ENCODE data around the gene DNAJB12. TPM values are rescaled to one million over a fixed set of nuclear protein-coding genes. Genes with fewer than 3 reads are reported as not detected.
A peak's percentile ranks its signal among the peaks of the same experiment; 100 is the strongest.

The DNAJB12 gene
- total RNA-seq, 1 experiment from 2014 or later, result 30.9 TPM

- POLR2A ChIA-PET (ENCODE audit: unreplicated experiment), result interaction anchor here (0.6 to 1.0 kb wide), 2 partner anchors 34 to 68 kb away, joined by 3 to 4 read pairs; no protein-coding TSS in a partner anchor
- H3K4me2 ChIP-seq (ENCODE audit: low read length), result peak overlapping the region; percentile 25
- intact Hi-C loops (cut with micrococcal nuclease), result no loop called here
- TSS peak; percentile 17 for BruUV-seq (replicated peaks)
- H3K4me1 ChIP-seq (ENCODE audit: insufficient read depth, low read length), result peaks cover 21% of the 10 kb centered on the region
- H3K9me3 ChIP-seq (ENCODE audit: low read length), result no peaks in the 10 kb centered on the region
- no peaks in the 10 kb centered on the region for H3K27me3 ChIP-seq (ENCODE audit: low read length)
- peak overlapping the region; percentile 78 for H3K27ac ChIP-seq (ENCODE audit: low read length)
- 0 out of 2 replicates have a peak, but pooled peaks cover 2% of the 10 kb centered on the region for H3K36me3 ChIP-seq (ENCODE audit: low read depth, low read length)
- H3K9ac ChIP-seq (ENCODE audit: low read length), result peak overlapping the region; percentile 55
- CTCF ChIA-PET, result no interaction called here
- peak; percentile 77 for DNase-seq
- no peaks in the 10 kb centered on the region for H3K9me2 ChIP-seq (replicated peaks; ENCODE audit: low read length)
- no peaks in the 10 kb centered on the region for H4K20me1 ChIP-seq (ENCODE audit: low read length)
- no peaks in the 10 kb centered on the region for H3K79me2 ChIP-seq (ENCODE audit: low read length)
- H3K4me3 ChIP-seq (ENCODE audit: low read length), result no peak overlapping the region
- no peaks in the 10 kb centered on the region for H3F3A ChIP-seq (ENCODE audit: low read length, unreplicated experiment)
- TF ChIP-seq, protein P1, sequence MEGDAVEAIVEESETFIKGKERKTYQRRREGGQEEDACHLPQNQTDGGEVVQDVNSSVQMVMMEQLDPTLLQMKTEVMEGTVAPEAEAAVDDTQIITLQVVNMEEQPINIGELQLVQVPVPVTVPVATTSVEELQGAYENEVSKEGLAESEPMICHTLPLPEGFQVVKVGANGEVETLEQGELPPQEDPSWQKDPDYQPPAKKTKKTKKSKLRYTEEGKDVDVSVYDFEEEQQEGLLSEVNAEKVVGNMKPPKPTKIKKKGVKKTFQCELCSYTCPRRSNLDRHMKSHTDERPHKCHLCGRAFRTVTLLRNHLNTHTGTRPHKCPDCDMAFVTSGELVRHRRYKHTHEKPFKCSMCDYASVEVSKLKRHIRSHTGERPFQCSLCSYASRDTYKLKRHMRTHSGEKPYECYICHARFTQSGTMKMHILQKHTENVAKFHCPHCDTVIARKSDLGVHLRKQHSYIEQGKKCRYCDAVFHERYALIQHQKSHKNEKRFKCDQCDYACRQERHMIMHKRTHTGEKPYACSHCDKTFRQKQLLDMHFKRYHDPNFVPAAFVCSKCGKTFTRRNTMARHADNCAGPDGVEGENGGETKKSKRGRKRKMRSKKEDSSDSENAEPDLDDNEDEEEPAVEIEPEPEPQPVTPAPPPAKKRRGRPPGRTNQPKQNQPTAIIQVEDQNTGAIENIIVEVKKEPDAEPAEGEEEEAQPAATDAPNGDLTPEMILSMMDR (conservative IDR thresholded peaks at IDR 0.05; ENCODE audit: low read depth, low read length), result no peak
- TF ChIP-seq EZH2 (IDR thresholded peaks at IDR 0.05; ENCODE audit: low read length, unreplicated experiment) (no peak), EZH2phosphoT487 (IDR thresholded peaks at IDR 0.05; ENCODE audit: borderline replicate concordance, low read length) (no peak)
- no peak overlapping the region for H2AFZ ChIP-seq (ENCODE audit: low read length)
- peak; percentile 88 for ATAC-seq
These were observed 22.9 kb downstream of the DNAJB12 start for GRCh38 chr10:72331575-72332422.

- Histone ChIP-seq H3K27me3 (ENCODE audit: low read length) (no peaks in the 10 kb centered on the region), H3K27ac (ENCODE audit: low read length) (no peak overlapping the region), H3K4me1 (ENCODE audit: insufficient read depth, low read length) (peaks cover 21% of the 10 kb centered on the region), H3K4me2 (ENCODE audit: low read length) (no peak overlapping the region), H3F3A (ENCODE audit: low read length, unreplicated experiment) (no peaks in the 10 kb centered on the region), H2AFZ (ENCODE audit: low read length) (no peak overlapping the region), H3K9me2 (replicated peaks; ENCODE audit: low read length) (no peaks in the 10 kb centered on the region), H3K9me3 (ENCODE audit: low read length) (no peaks in the 10 kb centered on the region), H3K4me3 (ENCODE audit: low read length) (no peak overlapping the region), H4K20me1 (ENCODE audit: low read length) (no peaks in the 10 kb centered on the region), H3K36me3 (ENCODE audit: low read depth, low read length) (no peaks in the 10 kb centered on the region), H3K79me2 (ENCODE audit: low read length) (no peaks in the 10 kb centered on the region), H3K9ac (ENCODE audit: low read length) (no peak overlapping the region)
- CTCF ChIA-PET, result interaction anchor here (0.5 to 0.7 kb wide), 3 partner anchors 49 to 385 kb away, joined by 3 to 7 read pairs (median 4); no protein-coding TSS in a partner anchor
- ATAC-seq, result no peak
- TF ChIP-seq EZH2phosphoT487 (IDR thresholded peaks at IDR 0.05; ENCODE audit: borderline replicate concordance, low read length) (no peak), EZH2 (IDR thresholded peaks at IDR 0.05; ENCODE audit: low read length, unreplicated experiment) (no peak)
- TF ChIP-seq, protein P1 (conservative IDR thresholded peaks at IDR 0.05; ENCODE audit: low read depth, low read length), result no peak
- DNase-seq, result no peak
- BruUV-seq (replicated peaks), result TSS peak; percentile 26
- intact Hi-C loops (cut with micrococcal nuclease), result no loop called here
- POLR2A ChIA-PET (ENCODE audit: unreplicated experiment), result interaction anchor here (0.6 kb wide), 1 partner anchor 246 kb away, joined by 3 read pairs; no protein-coding TSS in a partner anchor
These were observed 24.7 kb downstream of the DNAJB12 start for GRCh38 chr10:72330069-72330426.
